ENCODE data around the gene REEP2. TPM values are rescaled to one million over a fixed set of nuclear protein-coding genes. Genes with fewer than 3 reads are reported as not detected.
"Not testable (repeated sequence)": the region's sequence is repeated elsewhere in the genome, so short reads cannot be mapped to it uniquely, and the experiment has no call there.

The REEP2 gene
- total RNA-seq, 2 donors from 2014 or later: 27.5 to 28.4 TPM

DNA sequence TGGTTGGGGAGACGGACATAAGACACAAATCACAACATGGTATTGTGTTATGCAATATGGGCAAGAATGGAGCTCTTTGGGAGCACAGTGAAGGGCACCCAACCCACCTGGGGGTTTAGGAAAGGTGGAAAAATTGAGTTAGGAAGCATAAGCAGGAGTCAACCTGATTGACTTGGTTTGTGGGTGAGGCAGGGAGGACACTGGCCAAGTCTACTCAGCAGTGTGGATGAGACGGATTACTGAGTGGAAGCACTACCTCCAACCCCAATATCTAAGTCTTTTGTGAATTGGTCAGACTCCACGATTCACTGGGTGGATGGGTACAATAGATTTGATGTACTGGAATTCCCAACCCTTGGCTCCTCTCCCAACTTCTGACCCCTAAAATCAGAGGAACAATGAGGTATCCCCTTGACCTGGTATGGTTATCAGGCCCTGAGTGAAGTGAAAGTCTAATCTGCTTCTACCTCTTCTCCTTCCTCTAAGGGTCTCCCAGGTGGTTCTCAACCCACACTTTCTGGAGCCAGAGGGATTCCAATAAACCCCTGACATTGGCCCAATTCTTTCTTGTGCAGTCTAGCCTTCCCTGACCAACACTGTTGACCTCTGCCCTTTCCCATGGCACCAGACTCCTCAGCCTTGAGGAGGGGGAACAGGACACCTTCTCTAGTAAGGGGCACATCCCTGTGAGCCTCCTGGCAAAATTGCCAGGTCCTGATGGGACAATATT is 31.6 kb downstream of the REEP2 start:
- TF ChIP-seq, protein P1, sequence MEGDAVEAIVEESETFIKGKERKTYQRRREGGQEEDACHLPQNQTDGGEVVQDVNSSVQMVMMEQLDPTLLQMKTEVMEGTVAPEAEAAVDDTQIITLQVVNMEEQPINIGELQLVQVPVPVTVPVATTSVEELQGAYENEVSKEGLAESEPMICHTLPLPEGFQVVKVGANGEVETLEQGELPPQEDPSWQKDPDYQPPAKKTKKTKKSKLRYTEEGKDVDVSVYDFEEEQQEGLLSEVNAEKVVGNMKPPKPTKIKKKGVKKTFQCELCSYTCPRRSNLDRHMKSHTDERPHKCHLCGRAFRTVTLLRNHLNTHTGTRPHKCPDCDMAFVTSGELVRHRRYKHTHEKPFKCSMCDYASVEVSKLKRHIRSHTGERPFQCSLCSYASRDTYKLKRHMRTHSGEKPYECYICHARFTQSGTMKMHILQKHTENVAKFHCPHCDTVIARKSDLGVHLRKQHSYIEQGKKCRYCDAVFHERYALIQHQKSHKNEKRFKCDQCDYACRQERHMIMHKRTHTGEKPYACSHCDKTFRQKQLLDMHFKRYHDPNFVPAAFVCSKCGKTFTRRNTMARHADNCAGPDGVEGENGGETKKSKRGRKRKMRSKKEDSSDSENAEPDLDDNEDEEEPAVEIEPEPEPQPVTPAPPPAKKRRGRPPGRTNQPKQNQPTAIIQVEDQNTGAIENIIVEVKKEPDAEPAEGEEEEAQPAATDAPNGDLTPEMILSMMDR (IDR thresholded peaks at IDR 0.05): no peak
- H3K4me3 ChIP-seq: no peak overlapping the region
- no peak overlapping the region for H3K27ac ChIP-seq
- peaks cover 0 to 26% of the 10 kb centered on the region in 2 donors for H3K4me1 ChIP-seq
- peaks cover 18% of the 10 kb centered on the region for H3K36me3 ChIP-seq
- DNase-seq (ENCODE audit: low spot score): no peak
- no peaks in the 10 kb centered on the region for H3K27me3 ChIP-seq
- no peaks in the 10 kb centered on the region for H3K9me3 ChIP-seq

DNA sequence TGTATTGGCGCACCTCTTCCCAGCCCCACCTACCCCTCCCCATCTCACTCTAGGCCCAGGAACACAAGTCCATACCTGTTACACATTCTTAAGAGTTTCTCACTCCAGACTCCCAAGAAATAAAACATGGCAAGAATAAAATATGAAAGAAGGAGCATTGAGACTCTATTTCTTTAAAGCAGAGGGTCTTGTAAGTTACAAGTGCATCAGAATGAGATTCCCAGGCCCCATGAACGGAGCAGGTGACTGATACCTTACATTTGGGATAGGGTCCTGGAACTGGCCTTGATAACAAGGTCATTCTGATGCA is 32.1 kb downstream of the REEP2 start:
- no peaks in the 10 kb centered on the region for H3K27me3 ChIP-seq
- no peak overlapping the region for H3K27ac ChIP-seq
- DNase-seq (ENCODE audit: low spot score): no peak
- H3K36me3 ChIP-seq: peaks cover 18% of the 10 kb centered on the region
- H3K9me3 ChIP-seq: no peaks in the 10 kb centered on the region
- TF ChIP-seq, protein P1 (IDR thresholded peaks at IDR 0.05): no peak
- no peak overlapping the region for H3K4me3 ChIP-seq
- H3K4me1 ChIP-seq: peaks cover 0 to 22% of the 10 kb centered on the region in 2 donors

DNA sequence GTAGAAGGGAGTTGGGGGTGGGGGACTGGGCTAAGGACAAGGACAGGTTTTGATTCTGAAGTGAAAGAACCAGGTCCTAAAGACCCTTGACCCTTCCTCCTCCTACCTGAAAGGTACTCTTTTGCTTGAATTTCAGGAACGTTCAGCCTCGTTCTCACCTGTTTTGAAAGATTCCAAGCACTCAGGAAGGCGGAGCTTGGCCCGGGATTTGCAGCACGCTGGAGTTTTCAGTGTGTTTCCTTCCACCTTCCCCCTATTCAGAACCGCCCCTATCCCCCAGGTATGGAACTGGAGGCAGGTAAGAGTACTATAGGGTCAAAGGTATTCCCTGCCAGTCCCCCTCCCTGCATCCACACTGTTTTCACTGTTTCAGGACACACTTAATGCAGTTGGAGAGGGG is 33.5 kb downstream of the REEP2 start:
- Histone ChIP-seq H3K36me3 (peaks cover 9% of the 10 kb centered on the region), H3K27me3 (no peaks in the 10 kb centered on the region), H3K4me3 (no peak overlapping the region), H3K4me1 (peaks cover 0 to 9% of the 10 kb centered on the region in 2 donors), H3K27ac (no peak overlapping the region), H3K9me3 (no peaks in the 10 kb centered on the region)
- TF ChIP-seq, protein P1 (IDR thresholded peaks at IDR 0.05): no peak
- DNase-seq (ENCODE audit: low spot score): no peak

DNA sequence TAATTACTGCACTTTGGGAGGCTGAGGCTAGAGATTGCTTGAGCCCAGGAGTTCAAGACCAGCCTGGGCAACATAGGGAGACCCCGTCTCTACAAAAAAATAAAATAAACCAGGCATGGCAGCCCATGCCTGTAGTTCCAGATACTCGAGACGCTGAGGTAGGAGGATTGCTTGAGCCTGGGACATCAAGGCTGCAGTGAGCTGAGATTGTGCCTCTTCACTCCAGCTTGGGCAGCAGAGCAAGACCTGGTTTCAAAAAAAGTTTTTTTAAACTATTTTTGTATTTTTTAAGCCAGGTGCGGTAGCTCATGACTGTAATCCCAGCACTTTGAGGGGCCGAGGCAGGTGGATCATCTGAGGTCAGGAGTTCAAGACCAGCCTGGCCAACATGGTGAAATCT is 34.3 kb downstream of the REEP2 start:
- not testable (repeated sequence) for H3K9me3 ChIP-seq; DNase-seq (ENCODE audit: low spot score); H3K4me1 ChIP-seq; H3K4me3 ChIP-seq; H3K27me3 ChIP-seq; H3K27ac ChIP-seq; H3K36me3 ChIP-seq

- Histone ChIP-seq H3K9me3 (no peaks in the 10 kb centered on the region), H3K27ac (no peak overlapping the region), H3K4me3 (no peak overlapping the region), H3K27me3 (no peaks in the 10 kb centered on the region), H3K36me3 (no peaks in the 10 kb centered on the region), H3K4me1 (no peaks in the 10 kb centered on the region)
- no peak for DNase-seq (ENCODE audit: low spot score)
- TF ChIP-seq, protein P1 (IDR thresholded peaks at IDR 0.05): no peak
These were observed 38.1 kb downstream of the REEP2 start for GRCh38 chr5:138476918-138477317.

GRCh38 chr5:138482638-138483037 is 43.8 kb downstream of the REEP2 start:
- Histone ChIP-seq H3K27ac (no peak overlapping the region), H3K9me3 (no peaks in the 10 kb centered on the region), H3K4me3 (no peak overlapping the region), H3K27me3 (no peaks in the 10 kb centered on the region), H3K4me1 (no peaks in the 10 kb centered on the region), H3K36me3 (no peaks in the 10 kb centered on the region)
- DNase-seq (ENCODE audit: low spot score): no peak
- TF ChIP-seq, protein P1 (IDR thresholded peaks at IDR 0.05): no peak
